Body of pancreas (tissue), 4 donors: ENCODE measurements around the gene RNF166. TPM values are rescaled to one million over a fixed set of nuclear protein-coding genes. Genes with fewer than 3 reads are reported as not detected.

Experiments
- ATAC-seq: fragments of 150-250 bp; one replicate; pipeline ENCODE4 v1.9.1; 2016
- DNase-seq, 4 donors: peaks; one replicate each; pipeline ENCODE4 v3.0.0-alpha.2; 2019
- H3K27ac ChIP-seq, 4 donors: fragments of 200-600 bp; sonication (generic); 1 replicate in 3 of 4; 2 replicates in 1 of 4; pipeline versions ENCODE4 v1.5.1 to v1.6.1; 2016 to 2019; ENCODE audit warnings: mild to moderate bottlenecking in 1 of 4, mixed read lengths in 1 of 4, moderate library complexity in 1 of 4
- H3K27me3 ChIP-seq, 2 donors: fragments of 200-600 bp; sonication (generic); one replicate each; pipeline ENCODE4 v1.6.0; 2016; ENCODE audit warnings: mild to moderate bottlenecking in 1 of 2
- H3K36me3 ChIP-seq, 2 donors: fragments of 200-600 bp; sonication (generic); replicated peaks in 1 of 2; 2 replicates each; pipeline ENCODE4 v1.5.1; 2016; ENCODE audit warnings: low read depth in 2 of 2; ENCODE audit not compliant: insufficient read depth in 1 of 2
- H3K4me1 ChIP-seq: fragments of 200-600 bp; sonication (generic); one replicate; pipeline ENCODE4 v1.6.0; 2016
- H3K4me3 ChIP-seq, 2 donors: fragments of 200-600 bp; sonication (generic); 1 replicate in 1 of 2; 2 replicates in 1 of 2; pipeline ENCODE4 v1.5.1; 2016 to 2019
- H3K9me3 ChIP-seq, 3 donors: fragments of 200-600 bp; sonication (generic); 1 replicate in 2 of 3; 2 replicates in 1 of 3; pipeline ENCODE4 v1.5.1; 2016
- CTCF ChIP-seq, 7 experiments: fragments of 450-650 bp in 4 of 7; fragments of 200-600 bp in 3 of 7; sonication (generic) in 3 of 7; IDR thresholded peaks; one replicate each; pipeline ENCODE4 v1.5.1; 2016 to 2019; ENCODE audit warnings: antibody characterized with exemption in 7 of 7
- POLR2A ChIP-seq, 3 donors: fragments of 450-650 bp; IDR thresholded peaks; one replicate each; pipeline ENCODE4 v1.6.1; 2016; ENCODE audit warnings: antibody characterized with exemption in 3 of 3, mild to moderate bottlenecking in 2 of 3
- WGBS, 2 donors: methylation state at CpG; one replicate each; pipeline ENCODE4 v1.1.5; 2017; 5-methylcytosine and 5-hydroxymethylcytosine counted together
- intact Hi-C: fragments of 100-400 bp; cut with DNase I; formaldehyde crosslinking; loops from one replicate; pipeline ENCODE4 v1.15.1; 2023
- total RNA-seq, 2 donors: library from RNA; depleted of rRNA; stranded (reverse); fragments of >200 nt; gene quantifications; one replicate each; pipeline ENCODE4 v1.1.0, GENCODE V29; 2016

Gene RNF166
- total RNA-seq, 2 donors from 2014 or later = 16.6 to 27.7 TPM

DNA sequence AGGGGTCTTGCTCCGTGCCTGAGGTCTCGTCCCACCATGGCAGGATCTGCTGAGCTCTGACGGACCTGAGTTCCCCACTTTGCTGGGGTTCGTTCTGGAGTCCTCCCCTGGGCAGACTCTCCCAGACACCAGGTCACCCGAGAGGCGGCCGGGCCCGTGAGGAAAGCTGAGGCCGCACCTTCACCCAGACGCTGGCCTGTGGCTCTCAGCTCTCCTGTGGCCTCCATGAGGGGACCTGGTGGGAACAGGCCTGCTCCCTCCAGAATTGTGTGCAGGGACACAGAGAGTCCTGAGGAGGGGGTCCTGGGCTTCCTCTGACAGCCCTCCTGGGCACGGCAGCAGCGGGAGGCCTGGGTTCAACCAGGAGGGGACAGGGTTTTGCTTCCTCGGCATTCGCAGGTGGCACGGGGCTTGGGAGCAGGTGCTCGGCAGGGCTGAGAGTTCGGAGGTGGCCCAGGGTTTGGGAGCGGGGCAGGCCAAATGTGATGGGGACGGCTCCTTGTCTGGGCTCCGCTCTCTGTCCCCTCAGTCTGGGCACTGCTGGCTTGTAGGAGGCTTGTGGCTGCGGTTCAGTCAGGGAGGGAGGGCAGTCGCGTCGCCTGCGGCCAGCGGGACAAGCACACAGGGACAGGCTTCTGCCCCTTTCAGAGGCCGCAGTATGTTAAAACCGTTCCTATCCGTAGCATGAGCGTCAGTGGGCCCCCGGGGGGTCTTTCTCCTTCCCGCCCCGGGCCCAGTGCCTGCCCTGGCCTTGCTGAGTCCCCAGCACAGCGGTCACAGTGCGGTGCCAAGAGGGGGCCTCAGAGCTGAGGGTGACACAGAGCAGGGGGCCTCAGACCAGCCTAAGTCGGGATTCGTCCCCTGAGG, 11.8 kb downstream of the RNF166 start:
- H3K36me3 ChIP-seq = peaks cover 0 to 5% of the 10 kb centered on the region in 2 donors
- no peaks in the 10 kb centered on the region for H3K9me3 ChIP-seq
- TF ChIP-seq CTCF (IDR thresholded peaks at IDR 0.05) (no peak), POLR2A (IDR thresholded peaks at IDR 0.05) (no peak)
- DNase-seq (no peak), ATAC-seq (no peak)
- WGBS, 2 donors = 87% methylated on average over 36 of the region's 37 CpGs; no CpG with 5 or more reads in 1 of the 2 donors
- H3K4me1 ChIP-seq = no peaks in the 10 kb centered on the region
- intact Hi-C loops = no loop called here
- no peak overlapping the region for H3K4me3 ChIP-seq
- H3K27me3 ChIP-seq = no peaks in the 10 kb centered on the region
- no peak overlapping the region for H3K27ac ChIP-seq

GRCh38 chr16:88693420-88694177, 12.6 kb downstream of the RNF166 start:
- intact Hi-C loops = no loop called here
- DNase-seq (no peak), ATAC-seq (no peak)
- Histone ChIP-seq H3K27me3 (no peaks in the 10 kb centered on the region), H3K4me1 (peaks cover 1% of the 10 kb centered on the region), H3K36me3 (peaks cover 0 to 4% of the 10 kb centered on the region in 2 donors), H3K4me3 (no peak overlapping the region), H3K27ac (no peak overlapping the region), H3K9me3 (no peaks in the 10 kb centered on the region)
- no peak for TF ChIP-seq POLR2A (IDR thresholded peaks at IDR 0.05)
- no peak for TF ChIP-seq CTCF (IDR thresholded peaks at IDR 0.05)
- WGBS, 2 donors = 80 to 89% methylated on average over 20 to 38 of the region's 39 CpGs

DNA sequence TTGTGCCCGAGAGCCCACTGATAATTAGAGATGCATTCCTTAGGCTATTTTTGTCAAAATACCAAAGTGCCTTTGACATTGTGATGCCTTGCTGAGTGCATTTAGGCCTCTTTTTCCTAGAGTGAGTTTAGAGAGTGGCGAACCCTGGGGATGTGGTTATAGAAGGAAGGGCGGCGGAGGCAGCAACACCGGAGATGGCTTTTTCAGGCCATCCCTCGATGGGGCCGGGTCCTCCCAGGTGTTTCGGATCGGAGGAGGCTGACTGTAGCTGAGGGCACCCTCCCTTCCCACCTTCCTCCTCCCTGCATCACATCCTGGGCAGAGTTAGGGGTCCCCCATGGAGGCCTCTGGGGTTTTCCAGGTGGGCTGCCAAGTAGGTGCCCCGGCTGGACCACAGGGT, 13.3 kb downstream of the RNF166 start:
- intact Hi-C loops = no loop called here
- Histone ChIP-seq H3K27me3 (no peaks in the 10 kb centered on the region), H3K36me3 (peaks cover 0 to 2% of the 10 kb centered on the region in 2 donors), H3K4me3 (no peak overlapping the region), H3K4me1 (peaks cover 9% of the 10 kb centered on the region), H3K27ac (no peak overlapping the region), H3K9me3 (no peaks in the 10 kb centered on the region)
- DNase-seq = no peak
- 68 to 88% methylated on average over 10 of the region's 10 CpGs for WGBS, 2 donors
- TF ChIP-seq CTCF (IDR thresholded peaks at IDR 0.05) (no peak), POLR2A (IDR thresholded peaks at IDR 0.05) (no peak)
- ATAC-seq = no peak

DNA sequence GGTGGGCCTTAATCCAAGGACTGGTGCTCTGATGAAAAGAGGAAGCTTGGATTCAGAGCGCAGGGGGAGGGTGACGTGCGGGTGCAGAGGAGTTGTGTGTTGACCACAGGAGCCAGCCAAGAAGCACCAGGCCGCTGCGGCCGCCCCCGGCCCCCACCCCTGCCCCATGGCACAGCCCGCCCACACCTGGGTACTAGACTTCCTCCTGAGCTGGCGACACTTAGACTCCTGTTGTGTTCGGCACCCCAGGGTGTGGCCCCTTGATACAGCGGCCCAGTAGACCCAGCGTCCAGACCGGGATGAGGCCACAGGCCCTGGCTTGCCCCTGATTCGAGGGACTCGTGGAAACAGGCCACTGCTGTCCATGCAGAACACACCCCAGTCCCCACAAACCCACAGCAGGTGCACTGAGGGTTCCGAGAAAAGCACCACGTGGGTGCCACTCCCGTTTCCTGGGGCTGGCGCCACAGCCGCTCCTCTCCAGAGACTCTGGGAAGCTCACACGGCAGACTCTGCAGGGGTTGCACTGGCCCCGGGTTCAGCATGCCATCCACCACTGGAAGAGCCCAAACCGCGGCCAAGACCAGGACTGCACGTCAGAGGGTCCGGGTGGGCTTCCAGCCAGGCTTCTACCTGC, 14.2 kb downstream of the RNF166 start:
- Histone ChIP-seq H3K27me3 (no peaks in the 10 kb centered on the region), H3K4me1 (peaks cover 17% of the 10 kb centered on the region), H3K9me3 (no peaks in the 10 kb centered on the region), H3K27ac (no peak overlapping the region), H3K4me3 (no peak overlapping the region), H3K36me3 (peaks cover 0 to 2% of the 10 kb centered on the region in 2 donors)
- WGBS, 2 donors = 76% methylated on average over 5 to 26 of the region's 26 CpGs
- ATAC-seq (no peak), DNase-seq (peak in 1 of 4 donors; percentile 54)
- intact Hi-C loops = no loop called here
- TF ChIP-seq POLR2A (IDR thresholded peaks at IDR 0.05) (no peak), CTCF (IDR thresholded peaks at IDR 0.05) (no peak)
